ENCODE data around the gene SLC35E1.
"Not testable (repeated sequence)": the region's sequence is repeated elsewhere in the genome, so short reads cannot be mapped to it uniquely, and the experiment has no call there.

The SLC35E1 gene

DNA sequence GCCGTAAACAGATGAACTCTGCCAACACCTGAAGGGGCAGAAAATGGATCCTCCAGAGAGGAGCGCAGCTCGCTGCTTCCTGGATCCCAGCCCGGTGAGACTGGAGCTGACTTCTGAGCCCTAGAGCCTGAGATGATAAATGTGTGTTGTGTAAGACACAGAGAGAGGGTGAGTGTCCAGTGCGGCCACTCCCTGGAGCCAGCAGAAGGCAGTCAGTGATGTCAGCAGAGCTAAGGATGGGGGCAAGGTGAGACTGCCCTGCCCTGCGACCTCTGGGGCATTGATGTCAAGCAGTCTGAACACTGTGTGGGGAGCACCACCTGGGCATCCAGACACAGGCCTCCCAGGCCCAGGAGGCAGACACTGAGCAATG lies 9.7 kb upstream of the SLC35E1 start:
- no peak for DNase-seq (ENCODE audit: low read depth in 2 of 2)

DNA sequence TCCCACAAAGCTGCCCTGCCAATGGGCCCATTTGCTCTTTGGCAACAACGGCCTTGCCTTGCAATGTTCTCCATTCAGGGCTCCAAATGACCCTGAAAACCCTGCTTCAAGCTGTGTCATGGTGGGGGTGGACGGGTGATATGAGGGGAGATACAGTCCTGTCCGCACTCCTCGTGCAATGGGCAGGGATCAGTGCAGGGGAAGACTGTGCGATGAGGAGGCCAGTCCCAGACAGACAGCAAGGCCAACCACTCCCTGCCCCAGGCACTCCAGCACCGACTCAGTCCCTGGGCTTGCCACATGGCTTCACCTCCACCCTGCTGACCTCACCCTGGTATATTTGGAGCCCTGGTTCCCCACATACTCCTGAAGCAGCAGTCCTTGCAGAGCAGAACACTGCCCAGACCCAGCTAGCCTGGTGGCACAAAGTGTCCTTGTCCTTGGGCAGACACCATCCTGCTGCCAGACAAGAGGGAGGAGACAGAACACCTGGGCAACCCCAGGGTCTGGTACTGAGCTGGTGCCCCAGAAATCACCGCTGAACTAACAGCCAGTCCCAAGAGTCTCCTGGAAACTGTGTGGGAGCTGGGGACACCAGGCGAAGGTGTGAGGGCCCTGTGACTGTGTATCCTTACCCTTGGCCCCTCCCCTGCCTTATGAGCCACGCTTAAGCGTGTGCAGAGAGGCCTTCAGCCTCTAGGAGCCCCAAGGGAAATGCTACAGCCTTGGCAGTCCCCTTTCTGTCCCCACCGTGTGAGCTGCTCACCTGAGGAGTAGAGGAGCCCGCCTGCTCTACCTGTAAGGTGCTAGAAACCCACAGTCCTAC lies 9.1 kb upstream of the SLC35E1 start:
- no peak for DNase-seq (ENCODE audit: low read depth in 2 of 2)

DNA sequence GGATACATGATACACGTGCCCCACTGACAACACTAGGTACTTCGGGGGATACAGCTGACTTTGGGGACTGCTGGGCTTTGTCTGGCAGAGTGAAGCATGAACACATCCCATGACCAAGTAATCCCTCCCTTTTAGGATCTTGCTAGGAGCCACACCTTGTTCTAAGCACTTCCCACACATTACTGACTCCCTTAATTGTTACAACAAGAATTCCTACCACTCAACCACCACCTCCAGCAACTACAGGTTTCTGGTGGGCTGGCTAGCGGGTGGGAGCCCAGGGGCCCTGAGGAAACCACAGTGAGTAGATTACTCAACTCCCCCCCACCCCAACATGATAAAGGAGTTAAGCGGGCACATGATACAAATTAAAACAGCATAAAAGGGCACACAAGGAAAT lies 7.2 kb upstream of the SLC35E1 start:
- DNase-seq (ENCODE audit: low read depth in 2 of 2), result no peak

DNA sequence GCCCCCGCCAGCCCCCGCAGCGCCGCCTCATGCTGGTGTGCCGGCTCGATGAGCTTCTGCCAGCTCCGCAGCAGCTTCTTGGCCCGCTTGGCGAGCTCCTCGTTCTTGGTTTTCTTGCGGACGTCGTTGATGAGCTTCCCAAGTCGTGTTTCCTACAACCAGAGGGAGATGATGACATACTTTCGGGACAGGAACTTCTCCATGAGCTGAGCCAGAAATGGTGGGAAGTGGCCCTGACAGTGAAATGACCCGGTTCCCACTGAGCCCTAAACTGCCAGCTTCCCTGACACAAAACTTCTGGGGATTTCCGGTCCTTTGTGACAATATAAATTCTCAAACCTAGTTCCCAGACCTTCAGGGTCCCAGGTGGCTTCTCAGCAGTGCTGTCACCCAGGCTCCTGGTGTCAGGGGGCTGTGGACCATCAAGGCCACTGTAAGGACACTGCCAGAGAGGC lies 5.3 kb upstream of the SLC35E1 start:
- no peak for DNase-seq (ENCODE audit: low read depth in 2 of 2)

DNA sequence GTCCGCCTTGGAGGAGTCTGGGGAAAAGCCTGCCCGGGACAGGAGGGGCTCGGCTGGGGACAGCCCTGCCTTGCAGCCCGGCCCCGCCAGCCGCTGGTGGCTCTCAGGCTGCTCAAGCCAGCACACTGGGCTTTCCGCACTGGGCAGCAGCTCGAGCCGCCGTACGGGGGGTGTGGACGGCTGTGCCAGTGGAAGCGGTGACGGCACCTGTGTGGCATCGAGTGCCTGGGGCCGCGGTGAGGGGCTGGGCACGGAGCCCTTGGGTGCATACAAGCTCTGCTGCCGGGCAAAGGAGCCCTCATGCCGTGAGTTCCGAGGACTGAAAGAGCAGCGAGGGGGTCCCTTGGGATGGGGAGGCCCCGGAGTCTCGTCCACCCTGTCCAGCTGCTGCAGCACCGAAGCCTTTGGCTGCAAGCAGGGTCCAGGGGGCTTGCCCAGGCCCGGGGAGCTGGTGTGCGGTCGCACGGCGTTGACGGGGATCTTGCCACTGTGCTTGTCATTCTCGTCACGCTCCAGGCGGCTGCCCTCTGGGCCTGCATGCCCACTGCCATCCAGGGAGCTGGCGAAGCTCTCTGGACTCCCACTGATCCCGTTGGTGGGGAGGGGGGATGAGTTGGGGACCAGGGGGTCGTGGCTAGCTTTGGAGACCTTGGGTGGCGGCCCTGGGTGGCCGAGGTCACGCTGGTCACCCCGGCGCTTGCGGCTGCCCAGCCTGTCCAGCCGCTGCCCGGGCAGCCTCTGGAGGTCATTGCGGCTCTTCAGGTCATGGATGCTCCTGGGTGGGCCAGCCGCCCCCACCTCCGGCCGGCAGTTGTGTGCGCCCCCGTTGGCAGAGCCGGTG lies 4.7 kb upstream of the SLC35E1 start:
- DNase-seq (ENCODE audit: low read depth in 2 of 2), result no peak

DNA sequence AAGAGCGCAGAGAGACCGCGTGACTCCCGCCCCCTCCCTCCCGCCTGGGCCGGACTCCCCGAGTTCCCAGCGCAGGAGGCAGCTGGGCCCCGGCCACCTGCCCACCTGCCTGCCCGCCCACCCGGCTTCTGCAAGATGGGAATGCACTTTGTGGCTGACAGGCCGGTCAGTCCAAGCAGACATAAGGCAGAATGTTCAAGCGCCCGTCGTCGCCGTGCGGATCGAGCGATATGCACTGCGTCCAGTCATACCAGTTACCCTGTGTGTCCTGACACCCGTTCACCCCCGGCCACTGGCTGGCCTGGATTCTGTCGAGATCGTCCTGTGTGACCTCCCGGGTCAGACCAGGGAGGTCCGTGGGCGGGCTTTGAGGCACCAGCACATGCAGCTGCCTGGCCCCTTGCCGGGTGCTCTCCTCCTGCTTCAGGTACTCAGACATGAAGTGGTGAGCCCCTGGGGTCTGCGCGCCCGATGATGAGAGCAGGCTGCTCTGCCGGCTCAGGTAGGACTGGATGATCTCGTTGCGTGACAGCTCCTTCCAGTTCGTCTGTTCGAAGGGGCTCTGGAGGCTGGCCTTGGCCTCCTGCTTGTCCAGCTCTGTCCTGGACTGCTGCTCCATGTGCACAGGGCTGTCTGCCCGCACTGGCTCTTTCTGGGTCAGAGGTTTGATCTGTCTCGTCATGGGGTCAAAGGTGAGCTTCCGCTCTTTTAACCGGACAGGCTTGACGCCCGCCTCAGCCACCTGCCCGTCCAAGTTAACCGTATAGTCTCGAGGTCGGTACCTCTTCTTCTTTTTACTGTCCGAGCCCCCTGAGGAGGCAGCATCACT lies 3.9 kb upstream of the SLC35E1 start:
- no peak for DNase-seq (ENCODE audit: low read depth in 2 of 2)

DNA sequence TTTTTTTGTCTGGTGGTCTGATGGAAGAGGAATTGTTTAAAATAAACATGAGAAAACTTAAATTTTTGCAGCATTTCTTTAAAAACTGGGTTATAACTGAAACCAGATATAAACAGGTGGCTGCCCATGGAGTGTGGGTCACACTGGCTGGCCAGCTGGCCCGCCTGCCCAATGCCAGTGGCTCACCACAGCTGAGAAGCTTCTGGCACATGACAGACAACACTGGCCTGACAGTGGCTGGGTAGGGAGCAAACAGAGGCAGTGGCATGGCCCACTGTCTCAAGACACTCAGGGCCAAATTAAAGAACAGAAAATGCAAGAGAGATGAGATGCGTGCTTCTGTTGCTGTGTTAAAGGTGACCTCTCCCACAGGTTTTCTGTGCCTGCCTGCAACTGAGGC lies 3.1 kb upstream of the SLC35E1 start:
- DNase-seq (ENCODE audit: low read depth in 2 of 2), result no peak

DNA sequence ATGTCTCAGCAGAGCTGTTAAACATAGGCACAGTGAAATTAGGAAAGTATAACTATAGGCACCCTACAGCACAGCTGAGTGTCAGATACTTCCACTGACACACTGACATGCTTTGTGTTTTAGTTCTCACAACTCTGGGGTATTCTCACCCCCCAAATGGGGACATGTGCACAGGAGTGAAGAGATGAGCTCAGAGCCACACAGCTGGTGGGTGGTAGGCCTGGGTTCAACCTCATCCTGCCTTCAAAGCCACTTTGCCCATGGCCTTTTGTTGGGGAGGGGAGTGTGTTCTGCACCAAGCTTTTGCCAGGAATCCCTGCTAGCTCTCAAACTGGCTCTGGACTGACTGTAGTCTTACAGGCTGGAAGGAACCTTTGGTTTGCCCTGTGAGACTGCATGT lies 1.7 kb upstream of the SLC35E1 start:
- DNase-seq (ENCODE audit: low read depth in 2 of 2), result no peak

DNA sequence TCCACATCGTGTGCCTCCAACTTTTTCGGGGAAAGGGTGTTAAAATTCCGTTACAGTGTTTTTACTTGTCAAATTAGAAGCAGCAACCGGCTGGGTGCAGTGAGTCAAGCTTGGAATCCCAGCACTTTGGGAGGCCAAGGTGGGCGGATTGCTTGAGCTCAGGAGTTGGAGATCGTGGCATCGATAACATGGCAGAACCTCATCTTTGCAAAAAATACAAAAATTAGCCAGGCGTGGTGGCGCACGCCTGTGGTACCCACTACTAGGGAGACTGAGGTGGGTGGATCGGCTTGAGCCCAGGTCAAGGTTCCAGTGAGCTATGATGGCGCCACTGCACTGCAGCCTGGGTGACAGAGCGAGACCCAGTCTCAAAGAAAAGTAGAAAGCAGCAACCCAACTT lies 1.1 kb upstream of the SLC35E1 start:
- DNase-seq (ENCODE audit: low read depth in 2 of 2), result no peak

DNA sequence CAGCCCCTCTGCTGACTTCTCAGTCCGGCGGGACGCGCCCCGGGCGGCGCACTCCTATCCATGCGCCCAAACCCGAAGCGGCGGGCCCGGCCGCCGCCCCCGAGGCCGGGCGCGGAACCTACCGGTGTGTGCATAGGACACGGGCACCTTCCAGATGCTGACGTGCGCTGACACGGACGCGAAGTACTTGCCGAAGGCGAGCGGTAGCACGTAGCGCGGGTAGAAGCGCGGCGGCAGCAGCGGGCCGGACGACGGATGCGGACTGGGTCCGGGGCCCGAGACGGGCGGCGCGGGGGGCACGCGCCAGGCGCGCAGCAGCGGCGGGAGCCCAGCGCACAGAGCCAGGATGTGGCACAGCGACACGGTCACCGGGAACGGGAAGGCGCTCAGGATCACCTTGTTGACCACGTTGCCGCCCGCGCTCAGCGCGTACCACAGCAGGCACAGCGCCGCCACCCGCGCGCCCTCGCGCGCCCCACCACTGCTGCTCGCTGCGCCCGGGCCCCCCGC lies 338 bp downstream of the SLC35E1 start:
- DNase-seq (ENCODE audit: low read depth in 2 of 2), result no peak

DNA sequence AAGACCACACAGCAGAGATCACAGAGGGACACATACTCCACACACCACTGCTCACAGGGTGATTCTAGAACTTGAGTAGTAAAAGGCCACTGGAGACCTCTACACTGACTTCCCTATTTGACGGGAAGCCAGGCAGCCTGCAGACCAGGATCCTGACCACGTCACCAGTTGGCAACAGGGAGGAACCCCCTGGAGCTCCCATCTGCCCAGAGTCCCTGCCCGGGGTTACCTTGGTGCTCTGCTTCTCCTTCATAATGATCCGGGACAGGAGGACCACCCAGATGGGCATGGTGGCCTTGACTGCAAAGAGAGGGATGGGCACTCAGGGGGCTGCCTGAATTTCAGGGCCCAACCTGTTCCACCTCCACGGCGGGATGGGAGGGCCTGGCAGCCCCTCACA lies 932 bp downstream of the SLC35E1 start:
- DNase-seq (ENCODE audit: low read depth in 2 of 2), result no peak

DNA sequence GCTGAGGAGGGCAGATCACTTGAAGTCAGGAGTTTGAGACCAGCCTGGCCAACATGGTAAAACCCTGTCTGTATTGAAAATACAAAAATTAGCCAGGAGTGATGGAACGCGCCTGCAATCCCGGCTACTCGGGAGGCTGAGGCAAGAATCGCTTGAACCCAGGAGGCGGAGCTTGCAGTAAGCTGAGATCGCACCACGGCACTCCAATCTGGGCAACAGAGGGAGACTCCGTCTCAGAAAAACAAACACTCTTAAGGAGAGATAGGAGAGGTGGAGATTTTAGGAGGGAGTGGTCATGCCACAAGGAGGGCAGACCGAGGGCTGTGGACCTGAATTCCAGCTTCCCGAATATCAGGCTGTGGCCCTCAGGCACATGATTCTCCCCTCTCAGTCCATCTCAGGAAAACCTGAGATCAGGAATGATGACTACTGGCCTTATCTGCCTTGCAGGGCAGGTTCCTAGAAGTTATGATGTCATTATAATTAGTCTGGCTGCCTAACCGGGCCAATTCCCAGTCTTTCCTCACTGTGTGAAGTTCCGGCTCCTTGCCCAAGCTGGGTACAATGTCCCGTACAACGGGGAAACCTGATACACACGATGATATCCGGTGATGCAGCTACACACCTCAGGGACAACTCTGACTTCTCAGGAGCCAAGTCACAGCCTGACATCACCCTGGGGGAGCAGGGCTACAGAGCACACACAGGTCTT lies 2.5 kb downstream of the SLC35E1 start:
- no peak for DNase-seq (ENCODE audit: low read depth in 2 of 2)

DNA sequence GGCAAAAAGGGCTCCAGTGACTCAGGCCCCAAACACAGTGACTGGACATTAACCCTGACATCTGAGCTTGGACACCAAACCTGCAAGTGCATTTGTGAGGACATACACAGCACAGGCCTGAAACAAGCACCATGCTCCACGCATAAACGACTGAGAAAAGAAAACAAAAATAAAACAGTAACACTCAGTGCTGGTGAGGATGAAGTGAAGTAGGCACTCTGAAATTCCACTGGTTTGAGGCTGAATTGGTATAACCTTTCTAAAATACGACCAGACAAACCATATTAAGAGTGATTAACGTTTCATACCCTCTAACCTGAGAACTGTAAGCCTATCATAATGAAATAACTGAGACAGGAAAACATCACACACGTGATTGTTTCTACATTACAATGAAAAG lies 5.5 kb downstream of the SLC35E1 start:
- DNase-seq (ENCODE audit: low read depth in 2 of 2), result no peak

DNA sequence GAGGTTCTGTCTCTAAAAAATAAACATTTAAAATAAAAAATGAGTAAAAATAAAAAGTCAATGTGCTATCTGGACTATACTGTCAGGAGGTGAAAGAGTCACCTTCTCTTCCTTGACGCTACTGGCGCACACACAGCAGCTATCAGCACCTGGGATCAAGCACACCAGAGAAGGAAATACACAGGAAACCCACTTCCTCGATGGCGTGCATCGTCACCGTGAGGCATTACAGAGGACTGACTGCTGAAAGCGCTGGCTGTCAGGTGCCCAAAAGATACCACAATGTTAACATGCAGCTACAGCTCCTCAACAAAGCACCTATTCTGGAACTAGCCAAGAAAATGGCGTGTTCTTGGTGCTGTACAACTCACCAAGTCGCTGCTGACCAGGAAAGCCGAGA lies 6.1 kb downstream of the SLC35E1 start:
- DNase-seq (ENCODE audit: low read depth in 2 of 2), result no peak

DNA sequence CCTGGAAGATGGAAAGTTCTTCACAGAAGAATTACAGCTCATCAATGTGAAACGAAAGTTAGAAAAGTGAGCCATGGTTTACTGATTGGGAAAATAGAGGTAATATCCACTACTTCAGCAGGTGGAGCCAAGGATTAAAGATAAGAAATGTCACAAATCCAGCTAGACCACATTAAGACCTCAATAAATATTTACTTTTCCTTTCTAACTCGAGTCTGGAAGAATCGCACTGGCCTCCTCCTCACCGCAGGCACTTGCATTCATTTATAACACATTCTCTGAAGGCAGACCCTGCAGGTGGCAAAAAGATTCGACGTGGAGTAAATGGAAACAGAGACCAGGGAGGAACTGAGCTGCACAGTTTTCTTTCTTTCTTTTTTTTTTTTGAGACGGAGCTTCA lies 7.4 kb downstream of the SLC35E1 start:
- no peak for DNase-seq (ENCODE audit: low read depth in 2 of 2)

DNA sequence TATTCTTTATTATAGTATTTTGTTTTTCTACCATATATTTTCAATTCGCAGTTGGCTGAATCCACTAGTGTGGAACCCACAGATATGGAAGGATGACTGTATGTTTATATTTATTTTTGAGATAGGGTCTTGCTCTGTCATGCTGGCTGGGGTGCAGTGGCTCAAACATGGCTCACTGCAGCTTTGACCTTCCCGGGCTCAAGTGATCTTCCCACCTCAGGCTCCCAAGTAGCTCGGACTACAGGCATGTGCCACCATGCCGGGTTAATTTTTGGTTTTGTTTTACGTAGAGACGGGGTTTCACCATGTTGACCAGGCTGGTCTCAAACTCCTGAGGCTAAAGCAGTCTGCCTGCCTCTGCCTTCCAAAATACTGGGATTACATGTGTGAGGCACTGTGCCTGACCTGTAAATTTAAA lies 9.6 kb downstream of the SLC35E1 start:
- DNase-seq (ENCODE audit: low read depth in 2 of 2), result no peak

DNA sequence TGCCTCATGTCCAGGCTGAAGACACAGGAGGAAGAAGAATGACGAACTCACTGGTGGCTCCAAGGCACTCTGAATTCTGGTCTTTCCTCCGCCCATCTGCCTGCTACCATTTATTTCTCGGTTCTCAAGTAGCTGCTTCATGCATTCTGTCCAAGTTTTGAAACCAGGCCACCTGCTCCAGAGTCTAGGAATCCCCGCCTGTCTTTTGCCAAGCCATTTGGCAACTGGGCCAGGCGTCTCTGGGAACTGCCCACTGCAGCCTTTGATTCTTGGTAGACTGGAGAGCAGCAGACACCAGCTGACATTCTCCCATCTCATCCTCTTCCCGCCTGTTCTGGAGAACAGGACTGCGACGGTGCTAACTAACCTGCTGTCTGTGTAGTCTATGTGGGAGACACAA lies 10.8 kb downstream of the SLC35E1 start:
- DNase-seq (ENCODE audit: low read depth in 2 of 2), result no peak

DNA sequence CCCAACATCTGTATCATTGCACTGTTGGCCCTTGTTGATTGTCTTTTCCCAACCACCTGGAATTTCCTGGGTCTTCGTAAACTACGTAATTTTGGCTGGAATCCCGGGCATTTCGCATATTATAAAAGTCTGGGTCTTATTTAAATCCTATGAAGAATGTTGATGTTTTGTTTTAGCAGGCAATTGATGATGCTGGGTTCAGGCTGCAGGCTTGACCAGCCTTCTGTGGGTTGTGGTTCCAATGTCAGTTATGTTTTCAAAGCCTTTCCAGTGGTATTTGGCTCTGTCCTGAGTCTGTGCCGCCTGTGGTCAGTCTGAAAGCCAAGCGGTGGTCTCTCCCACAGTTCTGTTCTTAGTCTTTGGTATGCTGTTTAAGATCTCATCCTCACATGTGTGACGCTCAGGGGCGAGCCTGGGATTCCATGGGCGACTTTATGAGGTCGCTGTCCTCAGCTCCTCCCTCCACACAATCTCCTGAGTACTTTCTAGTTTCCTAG lies 12.4 kb downstream of the SLC35E1 start:
- DNase-seq (ENCODE audit: low read depth in 2 of 2), result no peak

DNA sequence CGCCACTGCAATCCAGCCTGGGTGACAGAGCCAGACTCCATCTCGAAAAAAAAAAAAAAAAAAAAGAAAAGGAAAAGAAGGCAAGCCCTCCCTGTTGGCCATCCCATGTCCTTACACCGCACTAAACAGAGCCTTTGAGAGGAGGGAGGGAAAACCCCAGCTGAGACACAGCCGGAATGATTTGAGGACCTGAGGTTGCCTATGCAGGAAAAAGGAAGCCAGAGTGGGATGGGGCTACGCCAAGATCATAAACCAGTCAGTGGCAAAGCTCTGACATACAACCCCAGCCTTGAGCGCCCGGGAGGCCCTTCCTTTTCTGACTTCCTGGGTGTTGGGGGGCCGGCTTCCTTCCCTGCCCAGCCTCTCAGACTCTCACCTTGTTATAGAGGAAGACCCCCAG lies 17.4 kb downstream of the SLC35E1 start:
- no peak for DNase-seq (ENCODE audit: low read depth in 2 of 2)

DNA sequence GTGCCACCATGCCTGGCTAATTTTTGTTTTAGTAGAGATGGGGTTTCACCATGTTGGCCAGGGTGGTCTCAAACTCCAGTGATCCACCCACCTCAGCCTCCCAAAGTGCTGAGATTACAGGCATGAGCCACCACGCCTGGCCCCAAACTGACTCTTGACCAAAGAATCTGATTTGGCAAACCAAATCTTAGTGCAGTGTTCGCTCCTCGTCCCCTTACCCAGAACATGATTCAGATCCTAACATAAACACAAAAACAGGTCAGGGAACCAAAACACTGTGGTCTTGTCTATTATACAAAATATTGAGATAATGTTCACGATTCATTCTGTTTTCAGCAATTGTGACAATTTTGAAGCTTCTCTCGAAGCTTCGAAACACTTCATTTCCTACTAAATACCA lies 20.3 kb downstream of the SLC35E1 start:
- not testable (repeated sequence) for DNase-seq (ENCODE audit: low read depth in 2 of 2)

DNA sequence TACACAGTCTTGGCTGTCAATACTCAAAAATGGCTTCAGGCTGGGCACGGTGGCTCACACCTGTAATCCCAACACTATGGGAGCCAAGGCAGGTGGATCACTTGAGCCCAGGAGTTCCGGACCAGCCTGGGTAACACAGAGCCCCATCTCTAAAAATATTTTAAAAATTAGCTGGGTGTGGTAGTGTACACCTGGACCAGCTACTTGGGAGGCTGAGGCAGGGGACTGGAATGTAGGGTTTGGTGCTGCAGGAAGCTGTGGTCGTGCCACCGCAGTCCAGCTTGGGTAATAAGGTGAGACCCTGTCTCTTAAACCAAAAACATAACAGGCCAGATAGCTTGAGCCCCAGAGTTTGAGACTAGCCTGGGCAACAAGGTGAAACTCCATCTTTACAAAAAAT lies 23.3 kb downstream of the SLC35E1 start:
- DNase-seq (ENCODE audit: low read depth in 2 of 2), result no peak
